HG03175 (cell line): ENCODE data around the gene MAPKAPK3.
"Not testable (repeated sequence)": the region's sequence is repeated elsewhere in the genome, so short reads cannot be mapped to it uniquely, and the experiment has no call there.

Experiments
- ATAC-seq: cut with Tn5 transposase; IDR thresholded peaks from one replicate; pipeline ENCODE4 v1.9.1; 2021; ENCODE audit warnings: mild to moderate bottlenecking, moderate library complexity; ENCODE audit not compliant: unreplicated experiment

MAPKAPK3 gene

DNA sequence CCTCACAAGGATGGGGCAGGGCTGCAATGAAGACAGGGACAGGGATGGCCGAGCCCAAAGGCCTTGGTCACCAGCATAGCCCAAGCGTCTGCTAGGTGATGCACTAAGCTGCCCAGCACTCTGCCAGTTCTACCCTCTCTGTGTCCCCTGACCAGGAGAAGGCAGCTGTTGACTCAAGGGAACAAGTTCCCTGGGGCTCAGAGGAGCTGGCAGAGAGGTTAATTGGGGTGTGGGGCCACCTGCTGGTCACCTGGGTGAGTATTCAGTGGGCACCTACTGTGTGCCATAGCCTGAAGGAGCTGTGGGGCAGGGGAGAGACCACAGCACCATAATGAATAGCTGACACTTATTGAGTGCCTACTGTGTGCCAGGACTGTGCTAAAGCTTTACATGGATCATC, 35.8 kb downstream of the MAPKAPK3 start:
- ATAC-seq = no peak

DNA sequence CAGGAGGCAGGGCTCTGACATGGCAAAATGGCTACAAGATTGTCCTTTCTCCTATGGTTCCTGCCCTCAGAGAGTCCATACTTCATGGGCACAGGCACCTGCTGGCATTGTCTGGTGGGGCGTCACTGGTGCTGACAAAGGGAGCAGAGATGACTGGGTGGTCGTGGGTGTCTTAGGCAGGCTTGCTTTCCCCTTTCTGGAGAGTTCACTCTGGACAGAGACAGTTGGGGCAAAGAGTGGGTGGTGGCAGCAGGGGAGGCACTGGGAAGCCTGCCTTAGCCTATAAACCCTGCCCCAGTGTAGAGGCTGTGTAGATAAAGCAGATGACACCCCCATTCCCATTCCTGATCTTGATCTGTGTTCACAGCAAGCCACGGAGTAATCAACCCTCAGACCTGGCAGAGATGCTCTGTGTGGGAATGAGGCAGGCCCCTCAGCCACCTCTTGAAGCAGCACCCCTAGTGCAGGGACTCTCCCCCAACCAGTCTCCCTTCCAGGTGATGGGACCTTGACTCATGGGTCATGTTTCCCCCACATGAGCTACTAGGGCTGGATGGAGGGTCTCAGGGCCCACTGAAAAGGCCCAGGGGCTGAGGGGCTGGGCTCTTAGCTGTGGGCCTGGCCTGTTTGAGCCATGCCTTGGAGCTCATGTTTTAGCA, 37.1 kb downstream of the MAPKAPK3 start:
- no peak for ATAC-seq

DNA sequence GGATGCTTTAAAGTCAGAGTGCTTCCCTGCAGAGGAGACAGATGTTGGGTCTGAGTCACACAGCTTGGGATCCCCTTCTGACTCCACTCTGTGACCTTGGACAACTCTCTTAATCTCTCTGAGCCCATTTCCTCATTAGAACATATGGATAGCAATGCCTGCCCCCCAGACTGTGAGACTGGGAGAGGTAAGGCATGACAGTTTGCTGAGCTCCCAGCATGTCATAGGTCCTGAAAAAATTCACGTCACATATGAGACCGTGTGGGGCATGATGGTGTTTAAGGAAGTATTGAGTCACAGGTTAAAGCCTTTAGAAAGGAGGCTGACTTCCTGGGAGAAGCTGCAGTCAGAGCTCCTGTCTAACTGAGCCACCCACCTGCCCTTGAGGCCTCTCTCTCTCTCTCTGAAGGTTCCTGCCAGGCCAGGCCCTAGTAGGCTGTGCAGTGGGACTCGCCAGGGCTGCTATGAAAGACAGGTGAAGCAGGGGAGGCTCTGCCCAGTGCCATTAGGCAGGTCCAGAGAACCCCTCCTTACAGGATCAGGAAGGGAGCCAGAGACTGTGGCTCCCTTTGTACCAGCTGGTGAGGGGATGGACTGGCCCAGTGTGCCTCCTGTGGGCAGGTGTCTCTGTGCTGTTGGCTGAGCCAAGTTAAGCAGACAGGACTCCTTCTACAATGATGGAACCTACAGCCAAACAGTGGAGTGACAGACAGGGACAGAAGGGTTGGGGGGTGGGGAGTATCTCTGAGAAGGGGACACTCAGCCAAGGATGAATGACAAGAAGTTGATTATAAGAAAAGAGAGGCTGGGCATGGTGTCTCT, 38.3 kb downstream of the MAPKAPK3 start:
- no peak for ATAC-seq

DNA sequence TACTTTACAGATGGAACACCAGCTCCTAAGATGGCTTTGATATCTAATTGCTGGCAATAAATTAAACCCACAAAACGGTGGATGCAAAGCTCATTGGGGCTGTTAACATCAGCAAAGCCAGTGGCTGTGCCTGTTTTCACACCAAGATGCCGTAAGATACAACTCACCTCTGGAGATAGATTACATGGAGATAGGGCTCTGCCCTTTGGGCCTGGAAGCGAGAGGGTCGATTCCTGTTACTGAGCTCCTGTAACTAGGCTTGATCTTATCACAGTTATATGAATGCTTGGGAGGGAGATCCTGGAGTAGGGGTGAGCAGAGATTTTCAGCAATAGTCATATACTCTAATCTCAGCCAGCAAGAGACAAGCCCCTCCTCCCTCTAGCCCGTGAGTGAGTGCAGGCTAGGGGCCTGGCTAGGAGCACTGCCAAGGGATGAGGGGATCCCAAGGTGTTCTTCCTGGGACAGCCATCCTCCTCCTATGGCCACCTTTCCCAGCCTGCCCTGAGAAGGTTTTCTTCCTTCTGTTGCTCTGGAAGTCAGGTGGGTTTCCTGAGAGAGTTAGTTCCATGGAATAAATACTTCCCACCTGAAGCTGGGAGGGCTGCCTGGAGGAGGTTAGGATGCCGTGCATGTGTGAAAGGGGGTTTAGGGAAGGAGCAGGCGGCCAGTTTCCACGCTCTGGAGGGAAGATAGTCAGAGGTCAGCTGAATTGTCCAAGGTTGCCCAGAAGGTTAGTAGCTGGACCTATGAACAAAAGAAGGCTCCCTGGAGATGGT, 39.7 kb downstream of the MAPKAPK3 start:
- ATAC-seq = no peak

DNA sequence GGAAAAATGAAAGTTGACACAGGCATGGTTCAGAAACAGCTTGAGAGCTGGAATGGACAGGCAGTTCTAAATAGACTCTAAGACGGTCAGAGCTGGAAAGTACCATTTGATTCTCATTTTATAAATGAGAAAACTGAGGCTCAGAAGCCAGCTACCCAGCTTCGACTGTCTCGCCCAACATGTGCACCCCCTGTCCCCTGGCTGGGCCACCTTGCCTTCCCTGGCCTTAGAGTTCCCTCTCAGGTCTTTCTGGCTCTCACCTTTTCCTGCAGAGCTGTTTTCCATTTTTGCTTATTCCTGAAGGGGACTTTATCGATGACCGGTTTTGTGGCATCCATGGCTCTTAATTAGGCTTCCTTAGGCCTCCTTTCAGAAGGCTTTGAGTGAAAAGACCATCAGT, 40.5 kb downstream of the MAPKAPK3 start:
- ATAC-seq = no peak

DNA sequence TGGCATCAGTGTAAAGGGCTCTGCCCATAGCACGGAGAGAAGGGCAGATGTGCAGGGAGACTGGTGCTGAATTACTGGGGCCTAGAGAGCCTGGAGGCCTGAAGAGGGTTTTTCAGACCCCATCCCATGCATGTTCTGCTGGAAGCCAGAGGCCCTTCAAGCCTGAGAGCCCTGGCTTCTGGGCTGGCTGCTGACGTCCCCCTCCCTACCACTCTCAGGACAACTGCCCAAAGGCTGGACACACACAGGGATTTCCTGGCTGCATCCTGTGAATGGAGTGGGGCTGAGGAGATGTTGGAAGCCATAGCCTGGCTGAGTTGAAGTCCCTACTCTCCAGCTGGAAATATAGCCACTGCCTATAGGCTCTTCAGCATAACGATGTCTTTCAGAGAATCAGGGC, 40.9 kb downstream of the MAPKAPK3 start:
- ATAC-seq = no peak

DNA sequence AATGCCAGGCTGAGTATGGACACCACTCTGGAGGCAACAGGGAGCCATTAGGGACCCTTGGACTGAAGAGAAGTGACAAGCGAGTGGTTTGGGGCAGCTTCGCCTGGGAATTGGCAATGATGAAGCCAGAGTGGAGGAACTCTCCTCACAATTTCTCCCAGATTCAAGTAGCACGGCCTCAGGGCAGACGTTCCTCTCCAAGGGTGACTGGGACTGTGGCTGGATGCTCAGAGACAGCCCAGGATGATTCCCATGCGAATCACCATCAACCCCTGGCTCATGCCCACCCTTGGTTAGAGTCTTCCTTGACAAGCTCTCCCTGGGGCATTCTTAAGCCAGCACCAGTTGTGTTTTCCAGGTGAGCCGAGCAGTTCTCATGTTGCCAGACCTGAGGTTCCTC, 41.5 kb downstream of the MAPKAPK3 start:
- no peak for ATAC-seq

DNA sequence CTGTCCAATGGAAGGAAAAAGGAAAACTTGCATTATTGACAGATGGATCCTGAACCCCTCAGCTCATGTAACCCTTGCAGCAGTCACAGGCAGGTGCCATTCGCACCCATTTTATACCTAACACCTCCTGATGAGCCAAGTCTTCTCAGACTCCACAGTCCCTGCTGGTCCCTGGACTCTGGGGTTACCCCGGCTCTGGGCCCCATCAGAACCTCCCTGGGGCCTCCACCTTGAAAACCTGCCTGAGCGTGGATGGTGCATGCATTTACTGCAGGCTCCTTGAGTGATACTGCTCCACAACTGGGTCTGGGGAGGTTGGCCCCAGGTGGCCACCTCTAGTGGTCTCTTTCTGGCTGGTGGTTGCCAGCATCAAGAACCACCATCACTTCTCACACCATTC, 41.9 kb downstream of the MAPKAPK3 start:
- no peak for ATAC-seq

DNA sequence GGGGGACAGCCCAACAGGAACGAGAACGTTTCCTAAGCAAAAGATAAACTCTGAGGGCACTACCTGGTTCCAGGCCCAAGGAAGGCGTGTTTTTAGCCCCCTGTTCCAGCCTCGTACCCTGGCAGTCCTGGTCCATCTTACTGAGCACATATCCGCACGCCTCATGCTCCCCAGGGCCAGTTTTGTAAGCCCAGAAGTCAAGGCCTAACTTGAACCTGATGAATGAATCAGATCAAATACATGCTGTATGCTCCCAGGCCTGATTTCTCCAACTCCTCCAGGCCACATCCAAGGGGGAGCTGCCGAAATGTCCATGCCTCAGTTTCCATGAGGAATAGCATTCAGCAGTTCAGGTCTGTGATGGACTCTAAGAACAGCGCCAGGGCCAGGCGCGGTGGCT, 43.4 kb downstream of the MAPKAPK3 start:
- ATAC-seq = no peak

DNA sequence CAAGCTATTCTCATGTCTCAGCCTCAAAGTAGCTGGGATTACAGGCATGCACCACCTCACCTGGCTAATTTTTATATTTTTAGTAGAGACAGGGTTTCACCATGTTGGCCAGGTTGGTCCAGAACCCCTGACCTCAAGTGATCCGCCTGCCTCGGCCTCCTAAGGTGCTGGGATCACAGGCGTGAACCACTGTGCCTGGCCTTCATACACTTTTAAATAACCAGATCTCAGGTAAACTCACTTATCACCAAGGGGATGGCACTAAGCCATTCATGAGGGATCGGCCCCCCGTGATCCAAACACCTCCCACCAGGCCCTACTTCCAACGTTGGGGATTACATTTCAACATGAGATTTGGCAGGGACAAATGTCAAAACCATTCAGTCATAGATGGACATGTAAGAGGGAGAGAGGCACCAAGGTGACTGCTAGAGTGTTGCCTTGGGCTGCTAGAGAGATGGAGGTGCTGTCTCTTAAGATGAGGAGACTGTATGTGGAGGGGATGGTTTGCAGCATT, 44.4 kb downstream of the MAPKAPK3 start:
- ATAC-seq = no peak

DNA sequence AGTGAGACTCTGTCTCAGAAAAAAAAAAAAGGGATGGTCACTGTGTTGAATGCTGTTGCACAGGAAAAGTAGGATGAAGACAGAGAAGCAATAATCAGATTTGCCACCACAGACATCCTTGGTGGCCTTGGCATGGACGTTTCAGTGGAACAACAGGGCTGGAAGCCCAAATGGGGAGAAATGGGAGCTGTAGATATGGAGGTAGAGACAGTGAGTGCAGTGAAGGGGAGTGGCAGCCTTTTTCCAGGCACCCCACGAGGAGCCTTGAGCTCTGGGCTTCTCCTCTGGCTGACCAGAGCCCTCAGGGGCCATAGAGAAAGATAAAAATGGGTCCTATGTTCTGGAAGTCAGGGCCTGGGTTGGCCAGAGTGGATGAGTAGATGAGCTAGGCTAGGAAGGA, 45.5 kb downstream of the MAPKAPK3 start:
- no peak for ATAC-seq

DNA sequence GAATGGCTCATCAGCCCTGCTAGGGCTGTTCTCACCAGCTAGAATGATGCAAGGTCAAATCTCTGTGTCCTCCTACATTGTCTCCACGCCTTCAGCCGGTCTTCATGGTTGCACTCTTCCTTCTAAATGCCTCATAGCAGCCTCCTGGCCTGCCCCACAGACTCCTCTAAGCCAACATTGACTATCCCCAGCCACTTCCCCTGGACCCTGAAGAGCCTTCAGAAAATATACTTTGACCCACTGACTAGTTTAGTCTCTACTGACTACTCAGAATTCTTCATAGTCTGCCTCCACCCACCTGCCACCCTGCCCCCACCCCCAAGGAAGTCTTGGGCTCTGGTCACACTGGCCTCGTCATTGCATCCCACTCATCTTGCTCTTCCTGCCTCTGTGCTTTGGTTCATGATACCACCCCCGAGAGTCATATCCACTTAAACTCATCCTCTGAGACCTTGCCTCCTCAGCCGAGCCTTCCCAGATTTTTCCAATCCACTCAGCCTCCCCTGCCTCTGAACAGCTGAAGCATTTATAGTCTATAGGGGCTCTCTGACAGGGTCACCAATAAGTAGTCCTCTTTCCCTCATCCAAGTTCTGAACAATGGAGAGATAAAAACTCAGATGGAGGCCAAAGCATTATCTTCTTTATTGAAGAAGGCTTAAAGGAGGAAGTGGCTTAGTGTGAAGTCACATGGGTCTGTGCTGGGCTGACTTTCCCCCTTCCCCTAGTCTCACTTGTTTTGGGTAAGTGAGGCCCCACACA, 48.3 kb downstream of the MAPKAPK3 start:
- no peak for ATAC-seq

DNA sequence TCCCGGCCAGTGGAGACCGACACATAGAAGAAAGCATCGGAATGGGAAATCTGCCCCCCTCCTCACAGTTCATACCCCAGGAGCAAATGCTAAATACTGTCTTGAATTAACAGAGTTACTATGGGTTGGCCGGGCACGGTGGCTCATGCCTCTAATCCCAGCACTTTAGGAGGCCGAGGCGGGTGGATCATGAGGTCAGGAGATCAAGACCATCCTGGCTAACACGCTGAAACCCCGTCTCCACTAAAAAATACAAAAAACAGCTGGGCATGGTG, 48.8 kb downstream of the MAPKAPK3 start:
- ATAC-seq = not testable (repeated sequence)

DNA sequence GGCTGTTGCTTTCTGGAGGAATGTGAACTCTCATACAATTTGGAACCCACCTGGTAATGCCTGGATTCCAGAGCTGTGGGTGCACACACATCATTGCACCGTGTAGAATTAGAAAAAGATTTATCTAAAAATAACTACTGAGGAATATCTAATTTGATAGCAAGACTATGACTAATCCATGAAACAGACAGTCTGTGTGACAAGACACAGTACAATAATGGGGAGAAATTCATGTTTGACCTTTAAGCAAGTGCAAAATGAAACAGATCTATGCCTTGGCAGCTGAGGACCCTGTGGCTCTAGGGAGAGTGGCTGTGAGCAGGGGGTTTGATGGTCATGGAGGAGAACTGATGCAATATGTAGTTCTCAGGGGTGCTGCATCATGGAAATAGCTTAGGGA, 49.9 kb downstream of the MAPKAPK3 start:
- ATAC-seq = no peak

DNA sequence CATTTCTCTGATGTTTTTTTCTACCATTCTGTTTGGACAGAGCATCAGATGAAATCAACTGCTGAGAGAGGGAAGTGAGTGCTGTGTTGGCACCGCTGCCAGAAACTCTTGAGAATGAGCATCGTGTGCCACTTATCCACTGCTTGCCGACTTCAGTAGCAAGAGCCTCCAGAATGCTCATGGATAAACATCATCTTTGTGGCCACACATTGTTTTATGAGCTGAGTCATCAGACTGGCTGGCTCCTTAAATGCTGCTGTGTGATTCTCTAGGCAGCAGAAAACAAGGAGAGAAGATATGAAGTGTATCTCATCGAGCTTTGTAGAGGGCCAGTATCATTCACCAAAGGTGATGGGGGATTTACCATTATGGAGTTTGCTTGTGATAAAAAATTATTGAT, 54.4 kb downstream of the MAPKAPK3 start:
- ATAC-seq = no peak

DNA sequence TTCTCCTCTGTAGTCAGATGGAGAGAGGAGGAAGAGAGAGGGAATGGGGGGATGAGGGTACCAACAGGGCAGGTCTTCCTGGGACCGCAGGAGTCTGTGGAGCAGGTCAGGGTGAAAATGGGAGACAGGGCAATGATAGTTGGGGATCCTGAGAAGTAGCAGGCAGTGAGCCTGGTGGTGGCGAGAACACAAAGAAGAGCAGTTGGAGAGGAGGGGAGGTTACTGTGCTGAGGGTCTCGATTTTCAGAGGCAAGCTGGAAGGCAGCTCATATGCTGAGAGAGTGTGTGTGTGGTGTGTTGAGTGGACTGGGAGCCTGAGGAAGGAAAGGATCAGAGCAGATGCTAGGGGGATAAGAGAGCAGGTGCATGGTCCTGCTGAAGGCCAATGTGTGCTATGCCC, 55.7 kb downstream of the MAPKAPK3 start:
- no peak for ATAC-seq

DNA sequence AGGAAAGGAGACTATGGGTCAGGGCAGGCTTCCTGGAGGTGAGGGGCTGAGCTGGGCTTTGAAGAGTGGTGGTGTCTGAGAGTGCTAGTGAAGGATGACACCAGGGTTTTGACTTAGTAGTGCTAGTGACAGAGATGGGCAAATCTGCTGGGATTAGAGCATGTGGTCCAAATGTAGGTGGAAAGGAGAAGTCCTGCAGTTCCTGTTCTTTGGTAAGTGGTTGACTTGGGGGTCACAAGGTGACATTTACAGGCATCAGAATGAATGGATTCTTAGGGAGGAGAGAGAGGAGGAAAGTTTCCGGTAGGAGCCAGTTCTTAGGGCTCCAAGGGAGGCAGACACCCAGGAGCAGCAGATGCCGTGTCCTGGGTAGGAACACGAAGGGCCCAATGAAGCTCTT, 57.0 kb downstream of the MAPKAPK3 start:
- ATAC-seq = no peak

DNA sequence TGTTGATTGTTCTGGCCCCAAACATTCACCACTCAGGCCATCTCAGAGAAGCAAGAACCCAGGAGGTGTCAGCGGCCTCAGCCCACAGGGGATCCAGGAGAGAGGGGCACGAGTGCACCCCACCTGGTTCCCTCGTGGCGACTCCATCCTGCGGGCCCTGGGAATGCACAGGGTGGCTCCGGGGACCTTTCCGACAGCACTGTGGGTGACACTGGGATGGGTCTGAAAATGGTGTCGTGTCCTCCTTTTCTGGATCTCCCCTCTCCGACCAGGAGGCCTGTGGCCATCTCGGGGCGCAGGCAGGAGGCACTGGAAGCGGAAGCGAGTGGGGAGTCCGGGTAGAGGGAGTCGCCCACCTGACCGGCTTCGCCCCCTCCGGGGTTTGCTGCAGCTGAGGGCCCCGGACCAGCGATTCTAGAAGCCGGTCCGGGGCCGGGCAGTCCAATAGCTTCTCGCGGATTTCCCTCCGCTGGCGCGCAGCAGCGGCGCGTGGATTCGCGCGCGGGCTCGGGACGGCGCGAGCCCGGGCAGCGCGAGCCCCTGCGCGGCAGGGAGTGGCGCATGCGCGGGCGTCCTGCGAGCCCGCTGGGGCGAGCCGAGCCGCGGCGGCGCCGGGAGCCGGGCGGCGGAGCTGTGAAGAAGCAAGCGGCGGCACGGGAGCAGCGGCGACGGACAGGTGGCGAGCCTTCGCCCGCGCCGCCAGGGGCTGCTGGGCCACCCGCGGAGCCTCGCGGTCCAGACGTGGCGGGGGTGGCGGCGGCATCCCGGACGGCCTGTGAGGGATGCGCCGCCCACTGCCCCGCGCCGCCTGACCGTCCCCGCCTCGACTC, 57.6 kb downstream of the MAPKAPK3 start, which contains the start of gene DOCK3:
Gene DOCK3, plus strand, starts transcription at position 579 of the 830 bp plus-strand sequence. CDS start 337 bp downstream, outside the sequence.
- ATAC-seq = no peak

DNA sequence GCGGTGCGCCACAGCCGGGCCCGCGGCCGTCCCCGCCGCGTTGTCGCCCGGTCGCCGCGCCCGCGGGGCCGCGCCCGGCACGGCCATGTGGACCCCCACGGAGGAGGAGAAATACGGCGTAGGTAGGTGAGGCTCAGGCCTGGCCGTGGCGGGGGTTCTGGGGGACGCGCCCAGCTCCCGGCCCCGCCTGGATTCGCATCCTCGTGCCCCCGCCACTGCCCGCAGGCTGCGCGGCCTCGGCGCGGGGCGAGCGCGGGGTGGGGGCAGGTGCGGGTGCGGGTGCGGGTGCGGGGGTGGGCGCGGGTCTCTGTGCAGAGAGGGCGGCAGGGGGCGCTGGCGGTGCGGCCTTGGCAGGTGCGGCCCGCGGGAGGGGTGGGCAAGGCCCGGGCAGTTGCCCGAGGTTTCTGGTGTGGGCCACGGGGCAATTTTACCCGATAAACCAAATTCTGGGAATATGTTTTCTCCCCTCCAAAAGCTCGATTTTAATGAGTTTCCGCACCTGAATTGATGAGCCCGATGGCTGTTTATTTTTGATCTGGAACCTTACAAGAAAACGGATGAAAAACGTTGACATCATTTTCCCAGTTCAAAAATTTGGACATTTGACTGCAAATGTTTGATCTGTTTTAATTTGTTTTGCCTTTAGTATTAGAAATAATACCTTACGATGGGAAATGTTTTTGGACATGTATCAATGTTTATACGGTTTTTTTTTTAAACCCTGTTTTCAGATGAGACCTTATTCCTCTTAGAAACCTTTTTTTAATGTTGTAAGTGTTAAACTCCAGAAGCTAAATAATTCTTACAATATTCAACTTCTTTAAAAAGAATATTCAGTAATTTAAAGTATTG, 58.5 kb downstream of the MAPKAPK3 start:
- no peak for ATAC-seq
